GM21619 (cell line): Measurements from ENCODE around the gene C16orf96.

Experiments
- ATAC-seq: cut with Tn5 transposase; IDR thresholded peaks from one replicate; pipeline ENCODE4 v1.9.1; 2021; ENCODE audit not compliant: unreplicated experiment

Gene C16orf96

DNA sequence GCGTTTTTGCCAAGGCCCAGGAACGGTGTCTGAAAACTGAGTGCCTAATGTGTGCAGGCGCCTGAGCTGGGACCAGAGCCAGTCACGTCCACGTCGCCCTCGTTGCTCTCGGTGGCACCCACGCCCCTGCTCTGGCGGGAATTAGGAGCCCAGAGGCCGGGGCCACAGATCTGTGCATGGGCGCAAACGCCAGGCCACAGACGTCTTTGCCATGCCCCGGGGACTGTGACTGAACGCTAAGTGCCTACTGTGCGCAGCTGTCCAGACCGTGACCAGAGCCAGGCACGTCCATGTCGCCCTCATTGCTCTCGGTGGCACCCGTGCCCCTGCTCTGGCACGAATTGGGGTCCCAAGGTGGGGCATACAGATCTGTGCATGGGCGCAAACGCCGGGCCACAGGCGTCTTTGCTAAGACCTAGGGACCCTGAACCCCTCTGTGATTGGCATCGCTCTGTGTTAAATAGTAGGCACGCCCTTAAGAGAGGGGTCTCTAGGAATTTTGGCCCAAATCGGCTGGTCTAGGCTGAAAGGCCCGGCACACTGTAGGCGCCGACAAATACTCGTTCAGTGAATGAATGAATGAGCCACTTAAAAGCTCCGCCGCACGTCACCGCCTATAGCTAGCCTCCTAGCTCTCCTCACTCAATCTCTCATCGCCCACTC, 59.4 kb downstream of the C16orf96 start:
- no peak for ATAC-seq

- ATAC-seq: peak; percentile 71
Measured at GRCh38 chr16:4616047-4616811, 60.1 kb downstream of the C16orf96 start.

DNA sequence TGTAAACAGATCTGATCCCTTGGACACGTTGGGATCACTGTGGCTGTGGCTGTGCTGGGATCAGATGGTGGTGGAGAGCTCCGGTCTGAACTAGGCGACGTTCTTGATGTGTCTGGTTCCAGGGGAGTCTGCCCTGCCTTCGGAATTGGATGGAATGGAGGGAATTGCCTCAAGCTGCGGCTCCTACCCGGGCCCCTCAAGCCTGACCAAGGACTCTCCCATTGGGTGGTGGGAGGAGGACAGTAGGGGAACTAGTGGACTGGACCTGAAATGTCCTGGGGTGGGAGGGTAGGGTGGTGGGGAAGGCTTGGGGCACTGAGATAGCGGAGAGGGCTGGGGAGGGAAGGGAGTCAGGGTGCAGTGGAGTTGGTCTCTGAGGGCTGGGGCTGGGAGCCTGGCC, 61.7 kb downstream of the C16orf96 start:
- ATAC-seq: no peak

GRCh38 chr16:4618645-4619418, 62.7 kb downstream of the C16orf96 start:
- no peak for ATAC-seq

DNA sequence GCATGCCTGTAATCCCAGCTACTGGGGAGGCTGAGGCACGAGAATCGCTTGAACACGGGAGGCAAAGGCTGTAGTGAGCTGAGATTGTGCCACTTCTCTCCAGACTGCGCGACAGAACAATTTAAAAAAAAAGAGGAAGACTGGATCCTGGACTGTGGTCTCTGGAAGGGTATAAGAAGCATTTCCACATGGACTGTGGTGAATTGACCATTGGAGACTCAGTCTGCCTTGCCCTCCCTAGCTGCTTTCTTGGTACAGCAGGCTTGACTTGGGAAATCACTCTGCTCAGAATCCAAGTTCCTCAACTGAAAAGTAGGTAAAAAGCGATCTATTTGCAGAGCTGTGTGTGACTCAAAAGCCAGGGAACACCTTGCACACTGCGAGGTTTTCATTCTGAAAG, 67.5 kb downstream of the C16orf96 start:
- no peak for ATAC-seq

DNA sequence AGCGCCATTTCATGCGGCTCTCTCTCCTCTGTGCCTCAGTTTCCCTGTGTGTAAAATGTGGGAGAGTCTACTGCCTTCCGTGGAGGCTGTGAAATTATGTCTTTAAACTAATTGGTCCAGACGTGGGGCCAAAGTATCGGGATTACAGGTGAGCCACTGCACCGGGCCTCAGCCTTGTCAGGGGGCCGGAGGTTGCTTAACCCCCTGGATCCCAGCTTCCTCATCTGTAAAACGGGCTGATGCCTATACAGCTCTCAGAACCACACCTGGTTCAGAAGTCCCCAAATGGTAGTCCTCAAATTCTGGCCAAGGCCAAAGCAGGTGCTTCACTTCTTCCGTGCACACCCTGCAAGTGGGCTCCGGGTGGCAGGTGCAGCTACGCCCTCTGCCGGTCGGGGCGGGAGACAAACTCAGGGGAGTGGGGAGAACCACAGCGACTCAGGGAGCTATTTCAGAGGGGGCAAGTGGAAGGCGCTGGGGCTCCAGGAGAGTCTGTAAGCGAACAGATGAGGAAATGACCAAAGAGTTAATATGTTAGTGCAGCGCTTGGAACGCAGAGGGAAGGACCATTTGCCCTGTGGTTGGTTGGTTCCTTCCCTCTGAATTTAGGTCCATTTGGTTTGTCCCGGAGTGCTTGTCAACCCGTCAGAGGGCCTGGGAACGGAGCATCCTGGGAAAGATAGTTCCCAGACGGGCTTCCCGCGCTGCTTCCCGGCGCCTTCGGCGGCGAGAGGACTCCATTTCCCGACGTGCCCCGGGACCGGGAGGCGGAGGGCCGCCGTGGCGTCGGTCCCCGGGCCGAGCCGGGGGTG, 68.1 kb downstream of the C16orf96 start, which contains the start of gene MGRN1:
Gene MGRN1, plus strand, starts transcription at position 812 of the 812 bp plus-strand sequence. CDS start 135 bp downstream, outside the sequence.
- ATAC-seq: peak; percentile 68

- ATAC-seq: peak; percentile 54
Measured at GRCh38 chr16:4624827-4625559, 68.9 kb downstream of the C16orf96 start.

GRCh38 chr16:4625560-4626159, 69.5 kb downstream of the C16orf96 start:
- no peak for ATAC-seq

DNA sequence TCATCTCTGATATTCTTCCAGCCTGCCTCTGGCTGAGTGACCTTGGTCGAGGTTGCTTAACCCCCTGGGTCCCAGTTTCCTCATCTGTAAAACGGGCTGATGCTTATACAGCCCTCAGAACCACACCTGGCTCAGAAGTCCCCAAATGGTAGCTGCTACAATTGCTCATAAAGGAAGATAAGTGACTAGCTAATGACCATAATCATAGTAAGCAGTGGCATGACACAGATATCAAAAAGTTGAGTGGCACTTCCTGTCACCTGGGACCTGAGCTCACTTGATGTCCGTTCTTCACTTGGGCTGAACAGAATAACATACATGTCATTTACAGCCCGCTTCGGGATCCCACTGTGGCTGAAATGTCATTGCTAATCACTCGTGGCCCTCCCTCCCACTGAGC, 70.3 kb downstream of the C16orf96 start:
- no peak for ATAC-seq

DNA sequence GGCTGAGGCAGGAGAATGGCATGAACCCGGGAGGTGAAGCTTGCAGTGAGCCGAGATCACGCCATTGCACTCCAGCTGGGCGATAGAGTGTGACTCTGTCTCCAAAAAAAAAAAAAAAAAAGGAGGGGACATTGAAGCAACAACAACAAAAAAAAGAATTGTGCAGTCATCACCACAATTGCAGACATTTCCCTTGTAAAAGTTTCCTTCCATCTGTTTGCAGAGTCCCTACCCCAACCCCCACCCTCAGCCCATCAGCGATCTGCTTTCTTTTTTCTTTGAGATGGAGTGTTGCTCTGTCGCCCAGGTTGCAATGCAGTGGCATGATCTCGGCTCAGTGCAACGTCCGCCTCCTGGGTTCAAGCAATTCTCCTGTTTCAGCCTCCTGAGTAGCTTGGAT, 72.1 kb downstream of the C16orf96 start:
- no peak for ATAC-seq

- no peak for ATAC-seq
Measured at GRCh38 chr16:4631444-4631843, 75.3 kb downstream of the C16orf96 start.

- no peak for ATAC-seq
Measured at GRCh38 chr16:4633910-4634635, 77.9 kb downstream of the C16orf96 start.

GRCh38 chr16:4634768-4635167, 78.6 kb downstream of the C16orf96 start:
- no peak for ATAC-seq

DNA sequence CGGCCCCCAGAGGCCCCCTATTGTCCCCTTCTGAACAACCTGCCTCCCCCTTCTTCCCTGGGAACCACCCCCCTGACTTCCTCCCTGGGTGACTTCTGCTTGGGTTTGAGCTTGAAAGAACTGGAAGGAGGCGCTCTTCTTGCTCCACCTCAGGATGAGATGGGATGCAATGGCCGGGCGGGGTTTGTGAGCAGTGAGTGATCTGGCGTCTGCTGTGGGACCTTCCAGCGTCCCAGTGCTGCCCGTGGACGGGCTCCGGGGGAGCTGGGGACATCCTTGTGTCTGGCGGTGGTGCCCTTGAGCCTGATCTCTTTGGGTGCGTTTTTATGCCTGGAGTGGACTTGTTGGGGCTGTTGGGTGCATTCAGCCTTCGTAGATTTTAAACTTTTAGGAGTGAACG, 80.1 kb downstream of the C16orf96 start:
- ATAC-seq: no peak

- ATAC-seq: no peak
Measured at GRCh38 chr16:4637501-4638166, 81.5 kb downstream of the C16orf96 start.

DNA sequence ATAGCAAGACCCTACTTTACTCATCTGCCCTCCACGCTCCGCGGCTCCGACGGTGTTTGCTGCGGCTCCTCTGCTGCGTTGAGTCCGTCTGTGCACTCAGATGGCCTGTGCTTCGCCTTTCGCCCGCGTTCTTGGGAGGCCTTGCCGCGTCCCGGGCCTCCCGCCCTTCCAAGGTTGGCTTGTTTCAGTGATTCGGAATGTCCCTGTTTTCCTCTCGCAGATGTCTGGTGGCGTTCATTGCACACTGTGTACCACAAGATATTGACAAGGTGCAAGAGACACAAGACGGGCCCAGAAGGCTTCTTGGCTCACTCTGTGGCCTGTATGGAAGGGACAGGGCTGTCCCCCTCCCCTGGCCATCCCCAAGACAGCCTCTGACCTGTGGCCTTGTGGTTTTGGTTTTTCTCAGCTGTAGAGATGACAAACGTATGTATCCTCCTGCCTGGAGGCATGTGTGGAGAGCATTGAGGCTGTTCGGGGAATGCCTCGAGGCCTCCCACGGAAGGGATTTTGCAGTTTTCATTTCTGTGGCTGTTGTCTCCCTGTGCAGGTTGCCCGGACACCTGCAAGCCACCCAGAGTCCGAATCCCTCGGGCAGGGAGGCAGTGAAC, 83.9 kb downstream of the C16orf96 start:
- ATAC-seq: no peak

GRCh38 chr16:4640572-4641305, 84.6 kb downstream of the C16orf96 start:
- no peak for ATAC-seq

DNA sequence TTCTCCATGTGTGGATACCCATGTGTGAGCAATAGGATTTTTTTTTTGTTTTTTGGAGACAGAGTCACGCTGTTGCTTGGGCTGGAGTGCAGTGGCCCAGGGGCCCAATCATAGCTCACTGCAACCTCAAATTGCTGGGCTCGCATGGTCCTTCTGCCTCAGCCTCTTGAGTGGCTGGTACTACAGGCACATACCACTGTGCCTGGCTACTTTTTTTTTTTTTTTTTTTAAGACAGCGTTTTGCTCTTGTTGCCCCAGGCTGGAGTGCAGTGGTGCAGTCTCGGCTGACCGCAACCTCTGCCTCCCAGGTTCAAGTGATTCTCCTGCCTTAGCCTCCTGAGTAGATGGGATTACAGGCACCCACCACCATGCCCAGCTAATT, 85.2 kb downstream of the C16orf96 start:
- ATAC-seq: no peak
